ENCODE data around the gene GDF3. TPM values are rescaled to one million over a fixed set of nuclear protein-coding genes. Genes with fewer than 3 reads are reported as not detected.

The GDF3 gene
- total RNA-seq, 1 donor from 2014 or later: not detected

DNA sequence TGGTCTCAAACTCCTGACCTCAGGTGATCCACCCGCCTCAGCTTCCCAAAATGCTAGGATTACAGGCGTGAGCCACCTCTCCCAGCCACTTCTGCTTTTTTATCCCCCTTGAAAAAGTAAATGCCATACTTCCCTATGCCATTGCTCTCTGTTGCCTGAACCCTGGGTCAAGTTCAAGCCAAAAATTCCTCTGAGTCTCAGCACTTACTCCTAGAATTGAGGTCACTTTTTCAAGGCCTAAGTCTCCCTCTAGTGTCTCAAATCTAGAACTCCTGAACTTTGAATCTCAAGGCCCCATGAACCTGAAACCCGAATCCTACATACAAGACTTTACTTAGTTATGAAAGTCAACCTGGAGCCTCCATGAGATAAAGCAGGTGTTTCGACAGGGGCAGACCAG, 28.4 kb downstream of the GDF3 start:
- no peak for DNase-seq (ENCODE audit: low spot score in 2 of 2, unreplicated experiment in 2 of 2)
- Mint-ChIP-seq H3K4me3 (no peak overlapping the region), H3K9me3 (no peaks in the 10 kb centered on the region), H3K36me3 (no peaks in the 10 kb centered on the region), H3K27ac (no peak overlapping the region), H3K27me3 (ENCODE audit: low read depth) (no peaks in the 10 kb centered on the region), H3K4me1 (no peaks in the 10 kb centered on the region)
- TF ChIP-seq, protein P1, sequence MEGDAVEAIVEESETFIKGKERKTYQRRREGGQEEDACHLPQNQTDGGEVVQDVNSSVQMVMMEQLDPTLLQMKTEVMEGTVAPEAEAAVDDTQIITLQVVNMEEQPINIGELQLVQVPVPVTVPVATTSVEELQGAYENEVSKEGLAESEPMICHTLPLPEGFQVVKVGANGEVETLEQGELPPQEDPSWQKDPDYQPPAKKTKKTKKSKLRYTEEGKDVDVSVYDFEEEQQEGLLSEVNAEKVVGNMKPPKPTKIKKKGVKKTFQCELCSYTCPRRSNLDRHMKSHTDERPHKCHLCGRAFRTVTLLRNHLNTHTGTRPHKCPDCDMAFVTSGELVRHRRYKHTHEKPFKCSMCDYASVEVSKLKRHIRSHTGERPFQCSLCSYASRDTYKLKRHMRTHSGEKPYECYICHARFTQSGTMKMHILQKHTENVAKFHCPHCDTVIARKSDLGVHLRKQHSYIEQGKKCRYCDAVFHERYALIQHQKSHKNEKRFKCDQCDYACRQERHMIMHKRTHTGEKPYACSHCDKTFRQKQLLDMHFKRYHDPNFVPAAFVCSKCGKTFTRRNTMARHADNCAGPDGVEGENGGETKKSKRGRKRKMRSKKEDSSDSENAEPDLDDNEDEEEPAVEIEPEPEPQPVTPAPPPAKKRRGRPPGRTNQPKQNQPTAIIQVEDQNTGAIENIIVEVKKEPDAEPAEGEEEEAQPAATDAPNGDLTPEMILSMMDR (IDR thresholded peaks at IDR 0.05; ENCODE audit: unreplicated experiment): peak; percentile 44

DNA sequence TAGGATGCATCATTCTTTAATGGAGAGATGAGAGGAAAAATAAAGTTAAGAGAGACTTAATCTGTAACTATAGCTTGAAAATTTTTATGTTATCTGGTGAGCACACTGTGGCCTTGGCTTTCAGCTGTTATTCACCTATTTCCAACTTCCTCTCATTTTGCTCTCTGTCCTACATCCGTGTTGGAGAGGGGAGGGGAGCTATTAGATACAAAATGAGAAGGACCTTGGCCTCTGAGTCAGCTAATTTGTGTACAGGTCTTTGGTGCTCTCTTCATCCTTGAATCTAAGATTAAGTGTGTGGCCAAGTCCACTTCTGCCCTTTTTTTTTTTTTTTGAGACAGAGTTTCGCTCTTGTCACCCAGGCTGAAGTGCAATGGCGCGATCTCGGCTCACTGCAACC, 29.0 kb downstream of the GDF3 start:
- H3K4me3 Mint-ChIP-seq: no peak overlapping the region
- H3K4me1 Mint-ChIP-seq: no peaks in the 10 kb centered on the region
- TF ChIP-seq, protein P1 (IDR thresholded peaks at IDR 0.05; ENCODE audit: unreplicated experiment): no peak

DNA sequence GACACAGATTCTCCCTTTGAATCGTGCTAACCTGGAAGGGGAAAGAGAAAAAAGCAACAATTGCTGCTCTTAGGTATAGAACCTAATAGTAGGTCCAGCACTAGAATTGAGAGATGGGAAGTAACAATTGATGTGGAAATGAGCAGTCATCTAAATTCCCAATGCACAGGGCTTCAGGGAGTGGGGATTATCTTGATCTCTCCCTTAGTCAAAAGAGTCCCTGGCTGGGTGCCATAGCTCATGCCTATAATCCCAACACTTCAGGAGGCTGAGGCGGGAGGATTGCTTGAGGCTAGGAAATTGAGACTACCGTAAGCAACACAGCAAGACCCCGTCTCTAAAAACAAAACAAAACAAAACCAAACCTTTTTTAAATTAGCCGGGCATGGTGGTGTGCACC, 33.8 kb downstream of the GDF3 start:
- Mint-ChIP-seq H3K27ac (no peak overlapping the region), H3K4me1 (no peaks in the 10 kb centered on the region), H3K27me3 (ENCODE audit: low read depth) (no peaks in the 10 kb centered on the region), H3K9me3 (no peaks in the 10 kb centered on the region), H3K4me3 (no peak overlapping the region), H3K36me3 (no peaks in the 10 kb centered on the region)
- TF ChIP-seq, protein P1 (IDR thresholded peaks at IDR 0.05; ENCODE audit: unreplicated experiment): no peak
- DNase-seq (ENCODE audit: low spot score in 2 of 2, unreplicated experiment in 2 of 2): no peak

More for the DNA sequence above, 29.0 kb downstream of the GDF3 start:
- Mint-ChIP-seq H3K36me3 (no peaks in the 10 kb centered on the region), H3K27me3 (ENCODE audit: low read depth) (no peaks in the 10 kb centered on the region), H3K9me3 (no peaks in the 10 kb centered on the region), H3K27ac (no peak overlapping the region)
- DNase-seq (ENCODE audit: low spot score in 2 of 2, unreplicated experiment in 2 of 2): no peak

DNA sequence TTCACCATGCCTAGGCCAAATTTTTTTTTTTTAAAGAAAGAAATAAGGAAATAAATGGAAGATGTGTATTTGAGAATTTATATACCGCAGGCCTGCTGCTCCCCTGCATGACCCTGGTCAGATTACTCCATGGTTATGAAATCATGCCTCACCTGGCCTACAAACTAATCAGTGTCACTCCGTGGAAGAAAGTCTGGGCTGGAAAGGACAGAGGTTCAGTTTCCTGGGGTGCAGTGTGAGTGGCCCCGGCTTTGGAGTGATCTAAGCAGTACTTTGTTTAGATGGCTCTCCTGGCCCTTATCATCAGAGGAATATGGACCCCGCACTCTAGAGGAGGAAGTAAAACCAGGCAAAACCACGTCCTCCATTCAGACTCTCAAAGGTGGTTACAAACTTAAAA, 39.5 kb downstream of the GDF3 start:
- Mint-ChIP-seq H3K4me1 (no peaks in the 10 kb centered on the region), H3K27ac (no peak overlapping the region), H3K4me3 (no peak overlapping the region), H3K27me3 (ENCODE audit: low read depth) (no peaks in the 10 kb centered on the region), H3K9me3 (no peaks in the 10 kb centered on the region), H3K36me3 (no peaks in the 10 kb centered on the region)
- no peak for DNase-seq (ENCODE audit: low spot score in 2 of 2, unreplicated experiment in 2 of 2)
- TF ChIP-seq, protein P1 (IDR thresholded peaks at IDR 0.05; ENCODE audit: unreplicated experiment): no peak

DNA sequence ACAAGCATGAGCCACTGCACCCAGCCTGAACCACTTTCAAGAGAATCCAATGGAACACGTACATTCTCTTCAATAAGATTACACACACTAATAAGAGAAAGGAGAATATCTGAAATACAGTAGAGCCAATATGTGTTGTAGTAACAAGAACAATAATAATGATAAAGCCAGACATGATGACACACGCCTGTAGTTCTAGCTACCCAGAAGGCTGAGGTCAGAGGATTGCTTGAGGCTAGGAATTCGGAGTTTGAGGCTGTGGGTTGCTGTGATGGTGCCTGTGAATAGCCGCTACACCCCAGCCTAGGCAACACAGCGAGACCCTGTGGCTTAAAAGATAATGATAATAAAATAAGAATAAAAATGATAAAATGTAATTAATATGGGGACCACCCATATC, 45.5 kb downstream of the GDF3 start:
- H3K27me3 Mint-ChIP-seq (ENCODE audit: low read depth): no peaks in the 10 kb centered on the region
- H3K27ac Mint-ChIP-seq: no peak overlapping the region
- TF ChIP-seq, protein P1 (IDR thresholded peaks at IDR 0.05; ENCODE audit: unreplicated experiment): no peak
- no peak overlapping the region for H3K4me3 Mint-ChIP-seq
- H3K36me3 Mint-ChIP-seq: no peaks in the 10 kb centered on the region
- peaks cover 8% of the 10 kb centered on the region for H3K4me1 Mint-ChIP-seq
- no peak for DNase-seq (ENCODE audit: low spot score in 2 of 2, unreplicated experiment in 2 of 2)
- no peaks in the 10 kb centered on the region for H3K9me3 Mint-ChIP-seq

DNA sequence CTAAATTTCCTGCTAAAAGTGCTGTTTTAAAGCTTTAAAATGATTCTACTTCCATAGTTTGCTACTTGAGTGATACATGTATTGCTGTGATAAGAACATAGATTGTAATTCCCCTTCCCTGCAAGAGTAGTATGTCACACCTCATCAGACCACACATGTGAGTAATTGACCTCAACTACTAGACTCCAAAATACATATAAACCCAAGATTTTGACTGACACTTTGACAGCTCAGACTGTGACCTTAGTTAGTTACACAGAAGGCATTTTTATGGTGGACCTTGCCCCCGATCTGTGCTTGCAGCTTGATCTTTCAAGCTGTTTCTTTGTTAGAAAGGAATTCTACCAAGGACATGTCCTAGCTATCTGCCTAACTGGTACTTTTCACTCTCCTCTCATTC, 48.5 kb downstream of the GDF3 start:
- no peaks in the 10 kb centered on the region for H3K9me3 Mint-ChIP-seq
- no peak overlapping the region for H3K4me3 Mint-ChIP-seq
- H3K4me1 Mint-ChIP-seq: peaks cover 25% of the 10 kb centered on the region
- no peaks in the 10 kb centered on the region for H3K27me3 Mint-ChIP-seq (ENCODE audit: low read depth)
- no peak overlapping the region for H3K27ac Mint-ChIP-seq
- no peak for DNase-seq (ENCODE audit: low spot score in 2 of 2, unreplicated experiment in 2 of 2)
- no peaks in the 10 kb centered on the region for H3K36me3 Mint-ChIP-seq
- TF ChIP-seq, protein P1 (IDR thresholded peaks at IDR 0.05; ENCODE audit: unreplicated experiment): no peak
